ENCODE measurements around the gene SPC24.
"Not testable (repeated sequence)": the region's sequence is repeated elsewhere in the genome, so short reads cannot be mapped to it uniquely, and the experiment has no call there.

The SPC24 gene

GRCh38 chr19:11123114-11123513 lies 32.5 kb downstream of the SPC24 start:
- no peak for DNase-seq

GRCh38 chr19:11121963-11122362 lies 33.6 kb downstream of the SPC24 start:
- DNase-seq, result not testable (repeated sequence)

- DNase-seq, result no peak
These were observed 39.1 kb downstream of the SPC24 start for GRCh38 chr19:11116507-11116906.

- DNase-seq, result no peak
These were observed 39.6 kb downstream of the SPC24 start for GRCh38 chr19:11115895-11116446.

GRCh38 chr19:11115042-11115441 lies 40.5 kb downstream of the SPC24 start:
- no peak for DNase-seq

GRCh38 chr19:11113140-11113708 lies 42.4 kb downstream of the SPC24 start:
- DNase-seq, result no peak

- DNase-seq, result no peak
These were observed 43.8 kb downstream of the SPC24 start for GRCh38 chr19:11111771-11112144.

GRCh38 chr19:11111117-11111770 lies 44.3 kb downstream of the SPC24 start:
- no peak for DNase-seq

- DNase-seq, result no peak
These were observed 46.8 kb downstream of the SPC24 start for GRCh38 chr19:11108746-11109145.

- DNase-seq, result no peak
These were observed 49.1 kb downstream of the SPC24 start for GRCh38 chr19:11106477-11106876.

GRCh38 chr19:11105014-11105636 lies 50.5 kb downstream of the SPC24 start:
- no peak for DNase-seq

GRCh38 chr19:11103667-11104066 lies 51.9 kb downstream of the SPC24 start:
- not testable (repeated sequence) for DNase-seq

GRCh38 chr19:11102944-11103343 lies 52.6 kb downstream of the SPC24 start:
- DNase-seq, result no peak

GRCh38 chr19:11101057-11101456 lies 54.5 kb downstream of the SPC24 start:
- no peak for DNase-seq

GRCh38 chr19:11100049-11100448 lies 55.5 kb downstream of the SPC24 start:
- DNase-seq, result no peak

- DNase-seq, result no peak
These were observed 56.7 kb downstream of the SPC24 start for GRCh38 chr19:11098861-11099260.

GRCh38 chr19:11098327-11098726 lies 57.3 kb downstream of the SPC24 start:
- no peak for DNase-seq

GRCh38 chr19:11097367-11097766 lies 58.2 kb downstream of the SPC24 start:
- not testable (repeated sequence) for DNase-seq

GRCh38 chr19:11096210-11096841 lies 59.3 kb downstream of the SPC24 start:
- DNase-seq, result peak; percentile 64

Measured in CD4-positive, alpha-beta T cell treated with Interleukin-17A for 1 hour (primary cell).